Measurements from ENCODE around the gene SPDYE6. TPM values are rescaled to one million over a fixed set of nuclear protein-coding genes. Genes with fewer than 3 reads are reported as not detected.
"Not testable (repeated sequence)": the region's sequence is repeated elsewhere in the genome, so short reads cannot be mapped to it uniquely, and the experiment has no call there.

Gene SPDYE6
- total RNA-seq, 1 experiment from 2014 or later = not detected

GRCh38 chr7:102363549-102364393 lies 7.5 kb upstream of the SPDYE6 start:
- CTCF ChIA-PET = interaction anchor here (0.8 kb wide), 1 partner anchor 30 kb away, joined by 6 read pairs; no protein-coding TSS in a partner anchor
- H3K27me3 ChIP-seq (ENCODE audit: insufficient read depth, low read length); RAD21 ChIA-PET (ENCODE audit: low non-redundant PET in 1 of 2, low total read pairs in 2 of 2, uncharacterized antibody in 2 of 2, unreplicated experiment in 2 of 2); intact Hi-C loops (cut with micrococcal nuclease); H3K9me3 ChIP-seq (ENCODE audit: control insufficient read depth in 1 of 2, insufficient read depth in 1 of 2, low read depth in 1 of 2, low read length in 2 of 2); H2AFZ ChIP-seq (ENCODE audit: low read depth, low read length, poor library complexity, severe bottlenecking); H4K20me1 ChIP-seq (ENCODE audit: insufficient read depth); H3K4me1 ChIP-seq (ENCODE audit: control insufficient read depth in 1 of 2, insufficient read depth in 2 of 2, low read length in 2 of 2); H3K36me3 ChIP-seq (ENCODE audit: control insufficient read depth in 1 of 2, insufficient read depth in 2 of 2, low read length in 2 of 2); H3K9me2 ChIP-seq (ENCODE audit: insufficient read depth); BruUV-seq (replicated peaks): not testable (repeated sequence)
- peak overlapping the region; percentile 79 for H3K9ac ChIP-seq (ENCODE audit: low read length)
- H3K27ac ChIP-seq (ENCODE audit: low read depth, low read length) = peak overlapping the region; percentile 67
- peak overlapping the region; percentile 61 for H3K4me2 ChIP-seq (ENCODE audit: low read length)
- H3K79me2 ChIP-seq (ENCODE audit: insufficient read depth, low read length) = peaks cover 29% of the 10 kb centered on the region
- POLR2A ChIA-PET = interaction anchor here (0.6 kb wide), 1 partner anchor 17 kb away, joined by 3 read pairs; no protein-coding TSS in a partner anchor
- peak; percentile 98 for DNase-seq (ENCODE audit: low read depth, low spot score)
- peak; percentile 96 for ATAC-seq
- H3K4me3 ChIP-seq (replicated peaks in 1 of 2; ENCODE audit: low read depth in 1 of 2, low read length in 2 of 2) = peak overlapping the region; percentile 60 to 71
- TF ChIP-seq ZFX (IDR thresholded peaks at IDR 0.05) (peak; percentile 72), SP1 (IDR thresholded peaks at IDR 0.05; ENCODE audit: low read depth) (peak; percentile 68), EGR1 (IDR thresholded peaks at IDR 0.05; ENCODE audit: low read depth) (peak; percentile 87), YY1 (IDR thresholded peaks at IDR 0.05; ENCODE audit: extremely low read depth, insufficient replicate concordance, low read depth, low read length) (peak; percentile 75), MAX (IDR thresholded peaks at IDR 0.05) (peak; percentile 86), POLR2A (IDR thresholded peaks at IDR 0.05; ENCODE audit: borderline replicate concordance, extremely low read depth, insufficient read depth, insufficient read length) (peak; percentile 45), ELF1 (IDR thresholded peaks at IDR 0.05; ENCODE audit: borderline replicate concordance, low read depth) (peak; percentile 61), POLR2AphosphoS5 (IDR thresholded peaks at IDR 0.05; ENCODE audit: low read depth, low read length) (peak; percentile 90)

GRCh38 chr7:102346983-102347382 lies 9.3 kb downstream of the SPDYE6 start:
- CTCF ChIA-PET; H3K9me2 ChIP-seq (ENCODE audit: insufficient read depth); ATAC-seq; POLR2A ChIA-PET; H2AFZ ChIP-seq (ENCODE audit: low read depth, low read length, poor library complexity, severe bottlenecking); H3K79me2 ChIP-seq (ENCODE audit: insufficient read depth, low read length); H3K27ac ChIP-seq (ENCODE audit: low read depth, low read length); intact Hi-C loops (cut with micrococcal nuclease); H4K20me1 ChIP-seq (ENCODE audit: insufficient read depth); H3K9ac ChIP-seq (ENCODE audit: low read length); H3K9me3 ChIP-seq (ENCODE audit: control insufficient read depth in 1 of 2, insufficient read depth in 1 of 2, low read depth in 1 of 2, low read length in 2 of 2); H3K4me3 ChIP-seq (replicated peaks in 1 of 2; ENCODE audit: low read depth in 1 of 2, low read length in 2 of 2); BruUV-seq (replicated peaks); RAD21 ChIA-PET (ENCODE audit: low non-redundant PET in 1 of 2, low total read pairs in 2 of 2, uncharacterized antibody in 2 of 2, unreplicated experiment in 2 of 2); DNase-seq (ENCODE audit: low read depth, low spot score); H3K36me3 ChIP-seq (ENCODE audit: control insufficient read depth in 1 of 2, insufficient read depth in 2 of 2, low read length in 2 of 2); H3K4me1 ChIP-seq (ENCODE audit: control insufficient read depth in 1 of 2, insufficient read depth in 2 of 2, low read length in 2 of 2); H3K4me2 ChIP-seq (ENCODE audit: low read length); H3K27me3 ChIP-seq (ENCODE audit: insufficient read depth, low read length): not testable (repeated sequence)

GRCh38 chr7:102340599-102341368 lies 15.5 kb downstream of the SPDYE6 start:
- DNase-seq (ENCODE audit: low read depth, low spot score); H3K4me2 ChIP-seq (ENCODE audit: low read length); intact Hi-C loops (cut with micrococcal nuclease); H3K9me3 ChIP-seq (ENCODE audit: control insufficient read depth in 1 of 2, insufficient read depth in 1 of 2, low read depth in 1 of 2, low read length in 2 of 2); H3K79me2 ChIP-seq (ENCODE audit: insufficient read depth, low read length); H3K27ac ChIP-seq (ENCODE audit: low read depth, low read length); H3K4me3 ChIP-seq (replicated peaks in 1 of 2; ENCODE audit: low read depth in 1 of 2, low read length in 2 of 2); ATAC-seq; H3K9ac ChIP-seq (ENCODE audit: low read length); H3K4me1 ChIP-seq (ENCODE audit: control insufficient read depth in 1 of 2, insufficient read depth in 2 of 2, low read length in 2 of 2); H2AFZ ChIP-seq (ENCODE audit: low read depth, low read length, poor library complexity, severe bottlenecking); H3K36me3 ChIP-seq (ENCODE audit: control insufficient read depth in 1 of 2, insufficient read depth in 2 of 2, low read length in 2 of 2); H3K9me2 ChIP-seq (ENCODE audit: insufficient read depth); H3K27me3 ChIP-seq (ENCODE audit: insufficient read depth, low read length); CTCF ChIA-PET; BruUV-seq (replicated peaks); RAD21 ChIA-PET (ENCODE audit: low non-redundant PET in 1 of 2, low total read pairs in 2 of 2, uncharacterized antibody in 2 of 2, unreplicated experiment in 2 of 2); POLR2A ChIA-PET; H4K20me1 ChIP-seq (ENCODE audit: insufficient read depth): not testable (repeated sequence)
